Activated naive CD4-positive, alpha-beta T cell treated with anti-CD3 and anti-CD28 coated beads, Interleukin-2, amount 50 U/mL, for 16 hours (primary cell): ENCODE results near the gene OVCH1.
A peak's percentile ranks its signal among the peaks of the same experiment; 100 is the strongest.
"Not testable (repeated sequence)": the region's sequence is repeated elsewhere in the genome, so short reads cannot be mapped to it uniquely, and the experiment has no call there.

Source experiments
- DNase-seq: peaks from one replicate; pipeline ENCODE4 v3.0.0-alpha.2; 2020

Gene OVCH1

DNA sequence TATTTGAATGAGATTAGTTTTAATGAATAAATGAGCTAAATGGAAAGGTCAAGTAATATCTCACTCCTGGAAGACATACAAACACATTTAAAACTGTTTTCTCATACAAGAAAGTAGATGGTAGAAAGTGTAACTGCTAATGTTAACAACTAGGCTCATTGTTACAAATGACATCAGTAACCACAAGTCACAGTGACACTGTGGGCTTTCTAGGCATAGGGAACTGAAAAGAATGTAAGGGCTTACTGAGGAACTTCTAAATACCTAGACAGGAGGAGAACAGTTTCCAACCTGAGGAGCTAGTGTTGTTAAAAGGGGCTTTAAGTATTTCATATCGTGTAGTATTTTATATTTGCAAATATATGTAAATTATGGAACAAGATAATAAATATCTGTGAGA, 99.0 kb downstream of the OVCH1 start:
- no peak for DNase-seq

- DNase-seq: no peak
These were observed 100.7 kb downstream of the OVCH1 start for GRCh38 chr12:29396774-29397173.

DNA sequence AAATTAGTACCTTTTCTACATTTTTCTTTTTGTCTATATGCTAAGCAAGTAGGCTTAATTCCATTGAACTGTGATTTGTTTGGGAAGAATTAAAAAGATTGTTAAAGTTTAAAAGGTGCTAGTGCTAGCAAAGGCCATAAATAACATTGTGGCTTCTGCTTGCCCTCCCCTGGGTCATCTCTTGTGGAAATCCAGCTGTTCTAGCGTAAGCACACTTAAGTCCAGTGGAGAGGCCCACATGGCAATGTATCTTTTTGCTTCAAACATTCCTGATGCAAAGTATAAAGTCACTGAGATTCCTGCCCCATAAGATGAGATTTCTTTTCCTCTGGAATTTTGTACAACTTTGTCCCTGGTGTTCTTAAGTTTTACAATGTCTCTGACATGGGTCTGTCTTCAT, 102.1 kb downstream of the OVCH1 start:
- no peak for DNase-seq

DNA sequence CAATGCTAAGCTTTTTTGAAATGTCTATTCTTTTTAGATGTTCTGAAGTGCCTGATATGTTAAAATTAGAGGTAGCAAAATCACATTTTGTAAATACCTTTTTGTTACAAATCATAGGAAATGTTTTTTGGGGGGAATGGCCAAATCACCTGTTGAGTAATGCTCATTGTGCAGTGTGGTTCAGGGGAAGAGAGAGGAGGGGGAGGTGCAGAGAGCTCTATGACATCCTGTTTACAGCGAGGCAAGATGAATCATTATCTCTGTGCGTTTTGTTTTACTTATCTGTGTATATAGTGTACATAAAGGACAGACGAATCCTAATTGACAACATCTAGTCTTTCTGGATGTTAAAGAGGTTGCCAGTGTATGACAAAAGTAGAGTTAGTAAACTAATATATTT, 107.1 kb downstream of the OVCH1 start:
- DNase-seq: peak; percentile 33

- DNase-seq: no peak
These were observed 108.1 kb downstream of the OVCH1 start for GRCh38 chr12:29389295-29389919.

- not testable (repeated sequence) for DNase-seq
These were observed 111.3 kb downstream of the OVCH1 start for GRCh38 chr12:29386084-29386680.

DNA sequence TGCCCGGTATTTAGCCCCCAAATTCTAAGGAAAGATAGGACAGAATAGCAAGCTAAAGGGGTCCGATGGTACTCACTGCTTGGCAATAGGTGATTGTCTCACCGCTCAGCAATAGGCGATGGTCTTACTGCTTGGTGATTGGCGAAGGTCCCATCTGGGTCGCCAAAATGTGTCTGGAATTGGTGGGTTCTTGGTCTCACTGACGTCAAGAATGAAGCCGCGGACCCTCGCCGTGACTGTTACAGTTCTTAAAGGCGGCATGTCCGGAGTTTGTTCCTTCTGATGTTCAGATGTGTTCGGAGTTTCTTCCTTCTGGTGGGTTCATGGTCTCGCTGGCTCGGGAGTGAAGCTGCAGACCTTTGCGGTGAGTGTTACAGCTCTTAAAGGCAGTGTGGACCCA, 112.3 kb downstream of the OVCH1 start:
- not testable (repeated sequence) for DNase-seq

DNA sequence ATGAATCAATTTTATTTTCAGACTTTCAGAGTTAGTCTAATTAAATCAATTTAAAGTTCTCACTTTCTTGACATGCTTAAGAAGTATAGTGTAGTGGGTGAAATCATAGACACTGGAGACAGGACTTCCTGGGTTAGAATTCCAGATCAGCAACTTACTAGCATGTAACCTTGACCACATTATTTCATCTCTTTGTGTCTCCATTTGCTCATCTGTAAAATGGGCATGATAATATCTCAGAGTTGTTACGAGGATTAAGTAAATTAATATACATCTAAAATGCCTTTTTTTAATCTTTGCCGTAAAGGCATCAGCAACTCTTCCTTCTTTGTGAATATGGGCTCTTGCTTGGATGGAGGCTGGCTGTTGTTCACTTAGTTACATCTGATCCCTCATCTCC, 115.2 kb downstream of the OVCH1 start:
- DNase-seq: no peak

DNA sequence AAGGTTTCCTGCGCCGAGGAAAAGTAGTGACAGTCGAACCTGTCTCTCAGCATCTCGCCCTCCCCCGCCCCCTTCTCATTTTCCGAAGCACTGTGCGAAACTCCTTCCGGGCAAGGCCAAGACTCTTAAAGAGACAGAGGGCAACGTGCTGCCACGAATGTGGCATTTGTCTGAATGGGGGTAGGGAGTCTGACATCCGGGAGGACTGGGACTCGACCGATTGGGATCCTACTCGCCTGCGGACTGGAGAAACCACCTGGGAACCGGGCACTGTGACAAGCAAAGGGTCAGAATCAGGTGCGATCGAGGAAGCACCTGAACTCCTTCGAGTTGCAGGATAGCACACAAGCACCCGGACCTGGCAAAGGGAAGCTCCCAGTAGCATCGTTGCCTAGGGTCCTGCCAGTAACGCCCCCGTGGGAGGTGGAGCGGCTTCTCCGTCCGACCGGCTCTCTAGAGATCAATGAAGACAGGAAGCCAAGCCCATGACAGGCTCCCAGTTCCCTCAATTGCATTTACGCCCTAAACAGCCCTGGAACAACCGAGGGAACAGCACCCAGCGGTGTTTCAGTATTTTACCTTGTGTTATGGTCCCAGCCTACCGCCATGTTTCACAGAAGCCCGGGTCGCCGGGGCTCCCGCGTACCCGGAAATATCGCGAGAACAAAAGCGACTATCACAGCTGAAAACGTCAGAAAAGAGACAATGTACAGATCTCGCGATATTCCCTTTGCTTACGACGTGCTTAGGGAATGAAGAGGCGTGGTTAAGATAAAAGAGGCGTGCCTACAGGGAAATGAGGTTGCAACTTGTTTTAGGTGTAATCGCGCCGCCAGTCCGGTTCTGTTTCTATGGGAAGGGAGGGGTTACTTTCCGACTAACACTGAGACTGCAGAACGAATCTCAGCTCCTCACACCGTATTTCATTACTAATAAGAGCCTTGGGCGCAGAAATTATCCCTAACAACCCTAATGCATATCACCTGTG, 116.7 kb downstream of the OVCH1 start, which contains the start of gene ERGIC2:
ERGIC2 (minus strand) TSS at position 637 of the 988 bp plus-strand sequence. CDS start 9,539 bp downstream, outside the sequence.
- peak; percentile 86 for DNase-seq
